Stimulated activated CD4-positive, alpha-beta T cell treated with anti-CD3 and anti-CD28 coated beads, Interleukin-4, amount 100 ng/mL, for 24 hours (primary cell): Measurements from ENCODE around the gene FARP1.

Experiments
- DNase-seq: peaks from one replicate; pipeline ENCODE4 v3.0.0-alpha.2; 2020

FARP1 gene

GRCh38 chr13:98142380-98143156 is at the start of gene FARP1:
Gene FARP1 (plus strand): TSS chr13:98143094. CDS start chr13:98213243, 70,149 bp downstream.
- no peak for DNase-seq

GRCh38 chr13:98094678-98095266 is 48.1 kb upstream of the FARP1 start:
- DNase-seq = no peak

GRCh38 chr13:98096059-98096458 is 46.8 kb upstream of the FARP1 start:
- no peak for DNase-seq

- DNase-seq = no peak
Observed at GRCh38 chr13:98097749-98098148, 45.1 kb upstream of the FARP1 start.

- DNase-seq = no peak
Observed at GRCh38 chr13:98098516-98098915, 44.4 kb upstream of the FARP1 start.

- no peak for DNase-seq
Observed at GRCh38 chr13:98099627-98100026, 43.3 kb upstream of the FARP1 start.

- DNase-seq = no peak
Observed at GRCh38 chr13:98100481-98100880, 42.4 kb upstream of the FARP1 start.

GRCh38 chr13:98103531-98103930 is 39.4 kb upstream of the FARP1 start:
- DNase-seq = no peak

- DNase-seq = no peak
Observed at GRCh38 chr13:98103942-98104880, 38.7 kb upstream of the FARP1 start.

GRCh38 chr13:98105929-98106336 is 37.0 kb upstream of the FARP1 start:
- DNase-seq = no peak

GRCh38 chr13:98108341-98108740 is 34.6 kb upstream of the FARP1 start:
- no peak for DNase-seq

- DNase-seq = no peak
Observed at GRCh38 chr13:98109226-98109853, 33.6 kb upstream of the FARP1 start.

- no peak for DNase-seq
Observed at GRCh38 chr13:98110749-98111148, 32.1 kb upstream of the FARP1 start.

- no peak for DNase-seq
Observed at GRCh38 chr13:98111168-98112098, 31.5 kb upstream of the FARP1 start.

- DNase-seq = no peak
Observed at GRCh38 chr13:98112456-98112855, 30.4 kb upstream of the FARP1 start.

GRCh38 chr13:98118865-98119264 is 24.0 kb upstream of the FARP1 start:
- DNase-seq = no peak

GRCh38 chr13:98123176-98123575 is 19.7 kb upstream of the FARP1 start:
- DNase-seq = no peak

GRCh38 chr13:98129059-98129746 is 13.7 kb upstream of the FARP1 start:
- no peak for DNase-seq

- no peak for DNase-seq
Observed at GRCh38 chr13:98133946-98134345, 8.9 kb upstream of the FARP1 start.

- no peak for DNase-seq
Observed at GRCh38 chr13:98134901-98135300, 8.0 kb upstream of the FARP1 start.

- no peak for DNase-seq
Observed at GRCh38 chr13:98141091-98141490, 1.8 kb upstream of the FARP1 start.
